ENCODE measurements around the gene COL6A2. TPM values are rescaled to one million over a fixed set of nuclear protein-coding genes. Genes with fewer than 3 reads are reported as not detected.

Gene COL6A2
- polyA plus RNA-seq, 2 of the 4 experiments (the other 2 are of a cell fraction): 2.3 to 13.1 TPM

DNA sequence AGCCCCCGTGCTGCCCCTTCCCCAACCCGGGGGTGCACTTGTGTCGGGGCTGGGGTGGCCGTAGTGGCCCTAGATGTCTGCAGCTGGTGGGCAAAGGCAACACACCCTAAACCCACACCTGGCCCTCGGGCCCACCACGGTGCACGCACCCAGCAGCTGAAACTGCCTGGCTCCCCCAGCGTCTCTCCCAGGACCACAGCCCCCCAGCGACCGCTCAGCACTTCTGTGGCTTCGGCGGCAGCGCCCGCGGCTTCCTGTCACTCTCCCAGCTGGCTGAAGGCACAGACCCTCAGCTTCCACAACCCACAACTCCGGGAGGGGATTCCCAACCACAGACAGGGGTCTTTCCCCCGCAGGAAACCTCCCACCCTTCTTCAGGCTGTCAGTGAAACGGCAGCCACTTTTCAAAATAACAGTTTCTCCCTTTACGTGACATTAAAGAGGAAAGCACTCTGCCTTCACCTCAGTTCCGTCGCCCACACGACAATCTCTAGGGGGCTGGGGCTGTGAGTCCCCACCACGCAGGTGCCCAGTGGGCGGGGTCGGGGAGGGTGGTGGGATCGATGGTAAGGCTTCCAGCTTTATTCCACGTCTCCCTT, 40.7 kb upstream of the COL6A2 start:
- no peak for ATAC-seq
- Histone ChIP-seq H3K4me3 (no peak overlapping the region), H3K27ac (no peak overlapping the region), H3K4me1 (peaks cover 5% of the 10 kb centered on the region; the same call in 1 of the 3 replicates), H3K9me3 (peaks cover 7% of the 10 kb centered on the region; the same call in 1 of the 3 replicates), H3K4me2 (no peak overlapping the region)
- TF ChIP-seq, protein P1, sequence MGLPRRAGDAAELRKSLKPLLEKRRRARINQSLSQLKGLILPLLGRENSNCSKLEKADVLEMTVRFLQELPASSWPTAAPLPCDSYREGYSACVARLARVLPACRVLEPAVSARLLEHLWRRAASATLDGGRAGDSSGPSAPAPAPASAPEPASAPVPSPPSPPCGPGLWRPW (IDR thresholded peaks at IDR 0.05): no peak
- TF ChIP-seq HOXB13 (CRISPR knock-in tag; IDR thresholded peaks at IDR 0.05; ENCODE audit: low read depth): no peak
- TF ChIP-seq RNF2 (IDR thresholded peaks at IDR 0.05; ENCODE audit: borderline replicate concordance, low read depth): no peak
- no peak for TF ChIP-seq RFX5 (IDR thresholded peaks at IDR 0.05)
- TF ChIP-seq, protein P2, sequence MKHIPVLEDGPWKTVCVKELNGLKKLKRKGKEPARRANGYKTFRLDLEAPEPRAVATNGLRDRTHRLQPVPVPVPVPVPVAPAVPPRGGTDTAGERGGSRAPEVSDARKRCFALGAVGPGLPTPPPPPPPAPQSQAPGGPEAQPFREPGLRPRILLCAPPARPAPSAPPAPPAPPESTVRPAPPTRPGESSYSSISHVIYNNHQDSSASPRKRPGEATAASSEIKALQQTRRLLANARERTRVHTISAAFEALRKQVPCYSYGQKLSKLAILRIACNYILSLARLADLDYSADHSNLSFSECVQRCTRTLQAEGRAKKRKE (CRISPR knock-in tag; IDR thresholded peaks at IDR 0.05; ENCODE audit: low read depth): no peak
- TF ChIP-seq, protein P3, sequence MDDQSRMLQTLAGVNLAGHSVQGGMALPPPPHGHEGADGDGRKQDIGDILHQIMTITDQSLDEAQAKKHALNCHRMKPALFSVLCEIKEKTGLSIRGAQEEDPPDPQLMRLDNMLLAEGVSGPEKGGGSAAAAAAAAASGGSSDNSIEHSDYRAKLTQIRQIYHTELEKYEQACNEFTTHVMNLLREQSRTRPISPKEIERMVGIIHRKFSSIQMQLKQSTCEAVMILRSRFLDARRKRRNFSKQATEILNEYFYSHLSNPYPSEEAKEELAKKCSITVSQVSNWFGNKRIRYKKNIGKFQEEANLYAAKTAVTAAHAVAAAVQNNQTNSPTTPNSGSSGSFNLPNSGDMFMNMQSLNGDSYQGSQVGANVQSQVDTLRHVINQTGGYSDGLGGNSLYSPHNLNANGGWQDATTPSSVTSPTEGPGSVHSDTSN (IDR thresholded peaks at IDR 0.05): no peak
- TF ChIP-seq, protein P4, sequence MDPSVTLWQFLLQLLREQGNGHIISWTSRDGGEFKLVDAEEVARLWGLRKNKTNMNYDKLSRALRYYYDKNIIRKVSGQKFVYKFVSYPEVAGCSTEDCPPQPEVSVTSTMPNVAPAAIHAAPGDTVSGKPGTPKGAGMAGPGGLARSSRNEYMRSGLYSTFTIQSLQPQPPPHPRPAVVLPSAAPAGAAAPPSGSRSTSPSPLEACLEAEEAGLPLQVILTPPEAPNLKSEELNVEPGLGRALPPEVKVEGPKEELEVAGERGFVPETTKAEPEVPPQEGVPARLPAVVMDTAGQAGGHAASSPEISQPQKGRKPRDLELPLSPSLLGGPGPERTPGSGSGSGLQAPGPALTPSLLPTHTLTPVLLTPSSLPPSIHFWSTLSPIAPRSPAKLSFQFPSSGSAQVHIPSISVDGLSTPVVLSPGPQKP (IDR thresholded peaks at IDR 0.05; ENCODE audit: low read depth, low read length): no peak
- TF ChIP-seq ZSCAN20 (CRISPR knock-in tag; IDR thresholded peaks at IDR 0.05): no peak
- TF ChIP-seq POLR2AphosphoS2 (conservative IDR thresholded peaks at IDR 0.05; ENCODE audit: low read length): no peak
- TF ChIP-seq NFE2L2 (conservative IDR thresholded peaks at IDR 0.05; ENCODE audit: low read length): no peak
- TF ChIP-seq ZC3H11A (IDR thresholded peaks at IDR 0.05): no peak
- TF ChIP-seq HDAC2 (IDR thresholded peaks at IDR 0.05): no peak
- TF ChIP-seq, protein P5, sequence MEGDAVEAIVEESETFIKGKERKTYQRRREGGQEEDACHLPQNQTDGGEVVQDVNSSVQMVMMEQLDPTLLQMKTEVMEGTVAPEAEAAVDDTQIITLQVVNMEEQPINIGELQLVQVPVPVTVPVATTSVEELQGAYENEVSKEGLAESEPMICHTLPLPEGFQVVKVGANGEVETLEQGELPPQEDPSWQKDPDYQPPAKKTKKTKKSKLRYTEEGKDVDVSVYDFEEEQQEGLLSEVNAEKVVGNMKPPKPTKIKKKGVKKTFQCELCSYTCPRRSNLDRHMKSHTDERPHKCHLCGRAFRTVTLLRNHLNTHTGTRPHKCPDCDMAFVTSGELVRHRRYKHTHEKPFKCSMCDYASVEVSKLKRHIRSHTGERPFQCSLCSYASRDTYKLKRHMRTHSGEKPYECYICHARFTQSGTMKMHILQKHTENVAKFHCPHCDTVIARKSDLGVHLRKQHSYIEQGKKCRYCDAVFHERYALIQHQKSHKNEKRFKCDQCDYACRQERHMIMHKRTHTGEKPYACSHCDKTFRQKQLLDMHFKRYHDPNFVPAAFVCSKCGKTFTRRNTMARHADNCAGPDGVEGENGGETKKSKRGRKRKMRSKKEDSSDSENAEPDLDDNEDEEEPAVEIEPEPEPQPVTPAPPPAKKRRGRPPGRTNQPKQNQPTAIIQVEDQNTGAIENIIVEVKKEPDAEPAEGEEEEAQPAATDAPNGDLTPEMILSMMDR (IDR thresholded peaks at IDR 0.05): no peak
- TF ChIP-seq NR3C1 (IDR thresholded peaks at IDR 0.05): no peak
- TF ChIP-seq, protein P6, sequence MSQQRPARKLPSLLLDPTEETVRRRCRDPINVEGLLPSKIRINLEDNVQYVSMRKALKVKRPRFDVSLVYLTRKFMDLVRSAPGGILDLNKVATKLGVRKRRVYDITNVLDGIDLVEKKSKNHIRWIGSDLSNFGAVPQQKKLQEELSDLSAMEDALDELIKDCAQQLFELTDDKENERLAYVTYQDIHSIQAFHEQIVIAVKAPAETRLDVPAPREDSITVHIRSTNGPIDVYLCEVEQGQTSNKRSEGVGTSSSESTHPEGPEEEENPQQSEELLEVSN (IDR thresholded peaks at IDR 0.05; ENCODE audit: borderline replicate concordance, low read depth): no peak
- no peak for TF ChIP-seq TP53 (CRISPR knock-in tag; IDR thresholded peaks at IDR 0.05)
- TF ChIP-seq CBX8 (IDR thresholded peaks at IDR 0.05): no peak
- TF ChIP-seq HOXA7 (CRISPR knock-in tag; IDR thresholded peaks at IDR 0.05): no peak
- WGBS (ENCODE audit: missing lambda C conversion rate): 83% methylated on average over 17 of the region's 27 CpGs
- CTCF ChIA-PET: no interaction called here
- FAIRE-seq: no peak
- no peak for DNase-seq (ENCODE audit: low read depth in 1 of 2, low spot score in 1 of 2)
- POLR2A ChIA-PET: no interaction called here

DNA sequence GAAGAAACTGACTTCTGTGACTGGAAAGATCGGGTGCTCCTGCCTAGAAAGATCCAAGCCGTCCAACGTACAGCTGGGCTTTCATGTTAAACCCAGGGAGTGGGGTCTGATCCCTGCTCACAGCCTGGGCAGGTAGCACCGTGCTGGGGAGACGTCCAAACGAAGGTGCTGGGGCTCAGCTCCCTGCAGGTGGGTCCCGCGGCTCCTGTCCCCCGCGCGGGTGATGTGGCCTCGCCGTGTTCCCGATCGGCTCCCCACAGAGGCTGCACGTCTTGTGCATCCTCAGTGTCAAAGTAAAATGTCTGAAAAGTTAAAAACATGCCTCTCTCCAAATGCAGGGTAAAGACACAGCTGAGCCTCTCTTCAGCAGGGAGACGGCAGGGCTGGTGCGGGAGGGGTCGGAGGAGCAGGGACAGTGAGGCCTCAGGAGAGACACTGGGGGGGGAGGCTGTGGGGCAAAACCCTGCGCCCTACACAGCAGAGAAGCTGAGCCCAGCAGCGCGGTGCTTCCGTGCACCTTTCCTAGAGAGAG, 40.1 kb upstream of the COL6A2 start:
- Histone ChIP-seq H3K4me2 (no peak overlapping the region), H3K4me3 (no peak overlapping the region), H3K9me3 (peaks cover 11% of the 10 kb centered on the region; the same call in 2 of the 3 replicates), H3K27ac (no peak overlapping the region), H3K4me1 (peaks cover 5% of the 10 kb centered on the region; the same call in 1 of the 3 replicates)
- WGBS (ENCODE audit: missing lambda C conversion rate): 83% methylated on average over 19 of the region's 23 CpGs
- FAIRE-seq (no peak), DNase-seq (ENCODE audit: low read depth in 1 of 2, low spot score in 1 of 2) (no peak), ATAC-seq (no peak)
- ChIA-PET CTCF (no interaction called here), POLR2A (no interaction called here)
- TF ChIP-seq PHF8 (IDR thresholded peaks at IDR 0.05; ENCODE audit: borderline replicate concordance, low read depth) (no peak), CHD4 (IDR thresholded peaks at IDR 0.05; ENCODE audit: borderline replicate concordance) (no peak), RFX5 (IDR thresholded peaks at IDR 0.05) (no peak), ESRRA (IDR thresholded peaks at IDR 0.05; ENCODE audit: borderline replicate concordance, low read length) (no peak), MYC (IDR thresholded peaks at IDR 0.05; ENCODE audit: borderline replicate concordance, low read length) (no peak), FOSL2 (IDR thresholded peaks at IDR 0.05) (no peak), FOSL2 (CRISPR knock-in tag; IDR thresholded peaks at IDR 0.05) (no peak), TFCP2L1 (CRISPR knock-in tag; IDR thresholded peaks at IDR 0.05) (no peak), ZC3H11A (IDR thresholded peaks at IDR 0.05) (no peak)
- TF ChIP-seq, protein P7, sequence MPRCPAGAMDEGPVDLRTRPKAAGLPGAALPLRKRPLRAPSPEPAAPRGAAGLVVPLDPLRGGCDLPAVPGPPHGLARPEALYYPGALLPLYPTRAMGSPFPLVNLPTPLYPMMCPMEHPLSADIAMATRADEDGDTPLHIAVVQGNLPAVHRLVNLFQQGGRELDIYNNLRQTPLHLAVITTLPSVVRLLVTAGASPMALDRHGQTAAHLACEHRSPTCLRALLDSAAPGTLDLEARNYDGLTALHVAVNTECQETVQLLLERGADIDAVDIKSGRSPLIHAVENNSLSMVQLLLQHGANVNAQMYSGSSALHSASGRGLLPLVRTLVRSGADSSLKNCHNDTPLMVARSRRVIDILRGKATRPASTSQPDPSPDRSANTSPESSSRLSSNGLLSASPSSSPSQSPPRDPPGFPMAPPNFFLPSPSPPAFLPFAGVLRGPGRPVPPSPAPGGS (IDR thresholded peaks at IDR 0.05): no peak
- TF ChIP-seq, protein P6 (IDR thresholded peaks at IDR 0.05; ENCODE audit: borderline replicate concordance, low read depth): no peak
- TF ChIP-seq, protein P8, sequence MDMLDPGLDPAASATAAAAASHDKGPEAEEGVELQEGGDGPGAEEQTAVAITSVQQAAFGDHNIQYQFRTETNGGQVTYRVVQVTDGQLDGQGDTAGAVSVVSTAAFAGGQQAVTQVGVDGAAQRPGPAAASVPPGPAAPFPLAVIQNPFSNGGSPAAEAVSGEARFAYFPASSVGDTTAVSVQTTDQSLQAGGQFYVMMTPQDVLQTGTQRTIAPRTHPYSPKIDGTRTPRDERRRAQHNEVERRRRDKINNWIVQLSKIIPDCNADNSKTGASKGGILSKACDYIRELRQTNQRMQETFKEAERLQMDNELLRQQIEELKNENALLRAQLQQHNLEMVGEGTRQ (IDR thresholded peaks at IDR 0.05): no peak
- TF ChIP-seq, protein P1 (IDR thresholded peaks at IDR 0.05): no peak

Measured in A549 (cell line).